NK-92 (cell line): ENCODE results near the gene CACNA2D3.

Source experiments
- DNase-seq: peaks from one replicate; lab custom pipeline; 2025; ENCODE audit not compliant: unreplicated experiment; lab: John Stamatoyannopoulos, UW

CACNA2D3 gene

GRCh38 chr3:54772746-54773145, 650.4 kb downstream of the CACNA2D3 start:
- no peak for DNase-seq

GRCh38 chr3:54773271-54773670, 650.9 kb downstream of the CACNA2D3 start:
- DNase-seq: no peak

GRCh38 chr3:54776601-54777000, 654.2 kb downstream of the CACNA2D3 start:
- no peak for DNase-seq

DNA sequence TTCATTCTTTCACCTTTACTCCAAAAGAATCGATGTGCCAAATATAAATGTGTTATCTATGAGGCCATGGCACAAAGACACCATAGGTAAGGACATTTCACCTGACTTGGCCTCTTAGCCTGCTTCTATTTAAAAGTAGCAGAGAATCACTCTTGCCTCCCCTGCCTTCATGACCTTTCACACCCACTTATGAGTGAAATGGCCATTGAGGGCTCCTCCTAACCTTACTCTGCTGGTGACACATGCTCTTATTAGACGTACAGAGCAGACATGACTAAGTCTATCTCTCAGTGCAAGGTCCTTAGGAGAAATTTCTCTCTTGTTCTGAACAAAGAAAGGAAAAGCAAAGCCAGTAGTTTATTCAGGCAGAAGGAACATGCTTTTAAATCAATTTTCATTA, 654.8 kb downstream of the CACNA2D3 start:
- DNase-seq: no peak

GRCh38 chr3:54780336-54780735, 658.0 kb downstream of the CACNA2D3 start:
- no peak for DNase-seq

DNA sequence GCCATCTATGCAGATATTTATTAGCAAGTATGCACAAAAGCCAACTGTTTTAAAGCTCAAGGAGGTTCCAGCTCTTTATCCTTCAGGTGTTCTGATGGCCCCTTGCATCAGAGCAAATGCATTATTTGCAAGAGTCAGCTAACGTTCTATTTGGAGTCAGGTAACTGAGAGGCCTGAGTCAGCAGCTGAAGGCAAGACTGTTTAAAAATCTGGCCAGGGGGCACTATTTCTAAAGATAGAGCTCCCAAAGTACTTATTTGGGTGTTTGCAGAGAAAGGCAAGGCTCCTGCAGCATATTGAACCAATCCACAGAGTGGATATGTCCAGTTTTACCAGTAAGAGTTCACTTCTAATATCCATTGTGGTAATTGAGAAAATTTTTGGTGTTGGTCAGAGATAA, 659.4 kb downstream of the CACNA2D3 start:
- DNase-seq: no peak

DNA sequence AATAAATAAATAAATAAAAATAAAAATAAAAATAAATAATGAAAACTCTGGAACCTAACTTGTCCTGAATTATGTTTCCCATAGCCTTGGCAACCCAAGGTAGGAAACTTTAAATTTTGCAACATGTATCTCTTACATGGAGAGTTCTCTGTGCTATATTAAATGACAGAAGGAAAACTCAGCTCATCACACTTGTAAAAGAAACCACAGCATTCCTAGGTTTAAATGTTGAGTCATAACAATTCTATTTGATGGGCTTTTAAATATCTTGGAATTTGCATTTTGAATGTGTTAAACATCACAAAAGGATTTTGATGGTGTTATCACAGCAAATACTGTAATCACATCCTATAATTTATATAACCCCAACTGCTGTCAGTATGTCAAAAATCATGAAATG, 661.3 kb downstream of the CACNA2D3 start:
- DNase-seq: no peak

GRCh38 chr3:54784021-54784420, 661.7 kb downstream of the CACNA2D3 start:
- DNase-seq: no peak

DNA sequence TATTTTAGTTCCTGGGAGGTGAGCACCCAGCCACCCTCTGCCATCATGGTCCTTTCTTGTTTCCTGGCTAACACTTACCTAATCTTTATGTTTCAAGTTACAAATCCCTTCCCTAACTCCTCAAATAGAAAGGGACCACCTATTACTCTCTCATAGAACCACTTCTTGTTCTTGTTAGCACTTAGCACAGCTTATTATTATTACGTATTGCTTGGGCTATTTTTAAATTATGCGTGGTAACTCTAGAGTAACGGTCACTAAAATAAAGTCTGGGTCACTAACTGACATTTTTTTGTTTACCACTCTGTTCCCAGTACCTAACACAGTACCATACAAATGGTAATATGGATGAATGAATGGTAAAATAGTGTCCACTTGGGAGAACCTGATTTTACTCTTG, 663.6 kb downstream of the CACNA2D3 start:
- no peak for DNase-seq

- DNase-seq: no peak
Observed at GRCh38 chr3:54790051-54790450, 667.7 kb downstream of the CACNA2D3 start.

DNA sequence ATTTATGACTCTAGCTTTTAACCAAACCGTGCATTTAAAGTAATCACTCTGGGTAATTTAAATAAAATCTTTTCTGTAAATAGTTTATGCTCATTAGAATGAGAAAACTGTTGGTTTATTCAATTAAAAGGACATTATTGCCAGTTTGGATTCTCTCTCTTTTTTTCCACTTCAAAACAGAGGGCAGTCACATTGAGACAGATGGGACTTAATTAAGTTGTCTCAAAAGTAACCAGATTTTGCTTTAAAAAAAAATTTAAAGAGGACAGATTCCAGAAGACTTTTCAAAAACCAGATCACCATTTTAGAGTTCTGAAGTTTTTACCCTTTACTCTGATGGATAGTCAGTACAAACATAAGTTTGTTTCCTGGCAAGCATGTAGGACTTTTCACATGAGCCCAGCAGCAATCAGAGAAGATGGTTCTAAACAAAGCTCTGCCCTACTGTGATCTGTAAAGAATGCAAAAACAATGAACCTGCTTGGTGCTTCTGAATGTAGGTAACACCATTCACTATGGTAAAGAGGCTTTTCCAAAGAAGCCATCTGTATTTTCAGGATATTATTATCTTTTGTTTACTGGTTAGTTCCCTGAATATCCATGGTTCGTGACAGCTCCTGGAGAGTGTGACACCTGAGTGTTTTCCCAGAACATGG, 669.3 kb downstream of the CACNA2D3 start:
- DNase-seq: no peak

GRCh38 chr3:54792584-54792983, 670.2 kb downstream of the CACNA2D3 start:
- no peak for DNase-seq

GRCh38 chr3:54793171-54793570, 670.8 kb downstream of the CACNA2D3 start:
- no peak for DNase-seq

GRCh38 chr3:54797111-54797510, 674.8 kb downstream of the CACNA2D3 start:
- no peak for DNase-seq

DNA sequence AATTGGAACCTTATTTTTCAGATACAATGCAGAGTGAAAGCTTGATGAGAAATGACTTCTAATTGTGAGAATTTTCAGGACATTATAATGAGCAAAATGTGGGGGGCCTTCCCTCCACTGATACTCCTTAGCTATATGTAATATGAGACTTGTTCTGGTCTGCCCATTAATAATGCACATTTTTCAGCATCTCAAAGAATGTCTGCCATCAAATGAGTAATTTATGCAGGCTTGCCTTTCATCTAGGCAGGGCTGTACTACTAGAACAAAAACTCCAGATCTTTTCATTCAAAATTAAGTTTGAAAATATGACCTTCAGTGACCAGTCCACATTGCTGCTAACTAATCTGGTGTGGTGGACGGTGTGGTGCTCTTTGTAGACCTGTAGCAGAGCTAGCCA, 678.1 kb downstream of the CACNA2D3 start:
- no peak for DNase-seq

GRCh38 chr3:54801977-54802376, 679.6 kb downstream of the CACNA2D3 start:
- no peak for DNase-seq

DNA sequence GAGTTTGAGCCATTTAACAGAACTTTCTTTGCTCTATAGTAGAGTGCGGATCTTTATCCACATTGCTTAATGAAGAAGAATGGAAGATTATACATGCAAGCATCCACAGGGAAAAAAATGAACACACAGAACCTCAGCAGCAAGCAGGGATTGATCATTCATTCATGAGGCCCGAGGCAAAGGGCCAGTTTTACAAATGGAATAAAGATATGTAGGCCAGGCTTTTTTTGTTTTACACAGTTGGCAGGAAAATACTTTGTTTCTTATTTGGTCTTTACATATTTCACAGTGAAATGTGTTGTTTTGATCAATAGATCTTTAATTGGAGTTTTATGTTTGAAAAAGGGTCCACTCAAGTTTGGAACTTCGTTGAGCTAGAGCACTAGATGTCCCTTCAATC, 688.0 kb downstream of the CACNA2D3 start:
- DNase-seq: no peak

GRCh38 chr3:54814224-54814623, 691.9 kb downstream of the CACNA2D3 start:
- no peak for DNase-seq

DNA sequence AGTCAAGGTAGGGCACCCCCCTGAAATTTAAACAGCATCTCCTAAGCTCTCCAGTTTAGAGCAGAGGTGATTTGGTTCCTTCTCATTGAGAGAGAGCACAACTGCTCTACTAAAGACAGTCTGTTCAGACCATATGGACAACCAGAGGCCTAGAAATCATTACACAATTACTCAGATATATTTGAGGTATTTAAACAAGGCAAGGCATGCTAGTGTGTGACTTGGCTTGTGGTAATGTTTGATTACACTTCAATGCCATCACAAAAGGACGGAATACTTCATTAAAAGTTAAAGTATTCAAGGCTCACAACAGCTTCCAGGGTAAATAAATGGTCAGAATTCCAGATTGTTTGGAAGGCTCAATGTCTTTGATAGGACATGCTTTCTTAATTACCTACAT, 695.3 kb downstream of the CACNA2D3 start:
- DNase-seq: no peak

- DNase-seq: no peak
Observed at GRCh38 chr3:54818486-54818885, 696.1 kb downstream of the CACNA2D3 start.

DNA sequence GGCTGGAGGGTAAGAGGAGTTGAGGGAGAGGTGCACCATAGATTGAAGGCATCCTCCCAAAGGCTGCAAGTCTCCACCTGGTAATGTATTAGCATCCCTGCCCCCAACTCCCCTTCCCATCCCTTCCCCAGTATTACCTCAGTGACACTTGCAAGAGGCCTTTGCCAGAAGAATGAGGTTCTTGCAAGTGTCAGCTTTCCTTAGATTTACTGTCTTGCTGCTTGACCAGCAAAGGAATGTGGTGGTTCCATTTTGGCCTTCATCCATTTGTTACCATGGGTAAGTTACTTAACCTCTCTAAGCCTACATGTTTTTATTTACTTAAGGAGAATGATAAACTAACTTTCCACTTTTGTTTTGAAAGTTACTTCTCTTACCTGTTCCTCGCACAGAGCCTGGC, 696.6 kb downstream of the CACNA2D3 start:
- no peak for DNase-seq

GRCh38 chr3:54819946-54820345, 697.6 kb downstream of the CACNA2D3 start:
- DNase-seq: no peak

DNA sequence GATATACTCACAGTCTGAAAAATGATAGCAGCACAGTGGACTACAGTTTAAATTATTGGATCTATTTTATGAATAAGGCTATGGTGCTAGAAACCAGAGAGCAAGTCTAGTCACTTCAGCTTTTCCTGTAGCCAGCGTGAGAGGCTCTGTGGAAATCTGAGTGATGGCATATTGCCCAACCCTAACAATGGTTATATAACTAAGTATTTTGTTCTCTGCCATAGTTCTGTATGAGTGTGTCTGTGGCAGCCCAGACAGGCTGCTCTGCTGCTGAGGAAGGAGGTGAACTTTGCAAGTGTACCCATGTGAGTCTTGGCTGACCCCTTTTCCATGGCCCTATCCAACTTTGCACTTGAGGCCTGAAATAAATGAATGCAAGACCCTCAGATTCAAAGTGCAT, 699.9 kb downstream of the CACNA2D3 start:
- no peak for DNase-seq
